ENCODE measurements around the gene OXSR1. TPM values are rescaled to one million over a fixed set of nuclear protein-coding genes. Genes with fewer than 3 reads are reported as not detected.

OXSR1 gene
- total and polyA plus RNA-seq, 9 donors: 12.4 to 41.1 (median 28.4) TPM

- Histone ChIP-seq H3K9me3 (no peaks in the 10 kb centered on the region), H3K4me1 (ENCODE audit: insufficient read depth) (peaks cover 19% of the 10 kb centered on the region), H3K36me3 (no peaks in the 10 kb centered on the region), H3K4me3 (peak within 1 kb of the TSS; percentile 81), H3K27me3 (no peaks in the 10 kb centered on the region), H3K27ac (peak within 1 kb of the TSS; percentile 73 to 94)
- WGBS, 3 donors: 1% methylated on average over 39 to 65 of the region's 65 CpGs
- intact Hi-C loops (cut with DNase I): loop anchor here in 2 of 4 donors (2.0 to 10.0 kb wide), 3 partner anchors 26 to 209 kb away; partner anchors contain the start of genes OXSR1 (in 1 of the 2) and XYLB (in 1 of the 2)
- TF ChIP-seq EP300 (IDR thresholded peaks at IDR 0.05) (no peak), CTCF (IDR thresholded peaks at IDR 0.05) (no peak), POLR2A (IDR thresholded peaks at IDR 0.05) (peak; percentile 43)
- peak; percentile 69 to 85 (median 78) for DNase-seq
Measured at GRCh38 chr3:38138349-38139190, 26.8 kb upstream of the OXSR1 start, which contains the start of gene MYD88. TSS of gene MYD88 (plus strand) at chr3:38138661. CDS start at chr3:38138701, 40 bp downstream.

GRCh38 chr3:38139191-38139590 is 26.1 kb upstream of the OXSR1 start:
- H3K4me1 ChIP-seq (ENCODE audit: insufficient read depth): peaks cover 19% of the 10 kb centered on the region
- no peaks in the 10 kb centered on the region for H3K9me3 ChIP-seq
- no peaks in the 10 kb centered on the region for H3K27me3 ChIP-seq
- 6 to 11% (median 7%) methylated on average over 8 of the region's 8 CpGs for WGBS, 3 donors
- no peaks in the 10 kb centered on the region for H3K36me3 ChIP-seq
- intact Hi-C loops (cut with DNase I): loop anchor here in 2 of 4 donors (2.0 to 10.0 kb wide), 3 partner anchors 26 to 208 kb away; partner anchors contain the start of genes OXSR1 (in 1 of the 2) and XYLB (in 1 of the 2)
- peak overlapping the region; percentile 73 to 94 for H3K27ac ChIP-seq
- peak overlapping the region; percentile 81 for H3K4me3 ChIP-seq
- DNase-seq: no peak
- TF ChIP-seq EP300 (IDR thresholded peaks at IDR 0.05): no peak

GRCh38 chr3:38139652-38140051 is 25.7 kb upstream of the OXSR1 start:
- no peaks in the 10 kb centered on the region for H3K27me3 ChIP-seq
- H3K4me1 ChIP-seq (ENCODE audit: insufficient read depth): peaks cover 19% of the 10 kb centered on the region
- WGBS, 3 donors: 85 to 91% (median 89%) methylated on average over 7 of the region's 7 CpGs
- H3K36me3 ChIP-seq: no peaks in the 10 kb centered on the region
- intact Hi-C loops (cut with DNase I): loop anchor here in 2 of 4 donors (2.0 to 10.0 kb wide), 3 partner anchors 25 to 208 kb away; partner anchors contain the start of genes OXSR1 (in 1 of the 2) and XYLB (in 1 of the 2)
- peak overlapping the region; percentile 81 for H3K4me3 ChIP-seq
- no peak overlapping the region for H3K27ac ChIP-seq
- no peak for DNase-seq
- no peaks in the 10 kb centered on the region for H3K9me3 ChIP-seq
- no peak for TF ChIP-seq CTCF (IDR thresholded peaks at IDR 0.05)
- TF ChIP-seq POLR2A (IDR thresholded peaks at IDR 0.05): no peak
- no peak for TF ChIP-seq EP300 (IDR thresholded peaks at IDR 0.05)

GRCh38 chr3:38140326-38141172 is 24.8 kb upstream of the OXSR1 start:
- H3K36me3 ChIP-seq: no peaks in the 10 kb centered on the region
- intact Hi-C loops (cut with DNase I): no loop called here
- 91 to 95% (median 94%) methylated on average over 13 of the region's 13 CpGs for WGBS, 3 donors

More at GRCh38 chr3:38140326-38141172, 24.8 kb upstream of the OXSR1 start:
- DNase-seq: no peak
- H3K27ac ChIP-seq: no peak overlapping the region
- H3K4me1 ChIP-seq (ENCODE audit: insufficient read depth): peaks cover 15% of the 10 kb centered on the region
- no peaks in the 10 kb centered on the region for H3K9me3 ChIP-seq
- no peaks in the 10 kb centered on the region for H3K27me3 ChIP-seq
- H3K4me3 ChIP-seq: no peak overlapping the region
- TF ChIP-seq CTCF (IDR thresholded peaks at IDR 0.05): no peak
- no peak for TF ChIP-seq EP300 (IDR thresholded peaks at IDR 0.05)
- TF ChIP-seq POLR2A (IDR thresholded peaks at IDR 0.05): no peak

Measured in ovary (tissue), 9 donors.